Right cardiac atrium (tissue), 5 donors: ENCODE results near the gene OR5M3. TPM values are rescaled to one million over a fixed set of nuclear protein-coding genes. Genes with fewer than 3 reads are reported as not detected.

ENCODE experiments used
- polyA plus RNA-seq: library from polyadenylated mRNA; stranded (reverse); fragments of 200-250 nt; gene quantifications from one replicate; pipeline ENCODE4 v1.2.3, GENCODE V29; 2013
- total RNA-seq, 4 donors: library from RNA; stranded (reverse); fragmentation: NEBNext Ultra II Directional; extraction: Animal tissue kit (Norgen Biotek cat#: 25700); gene quantifications; one replicate each; pipeline ENCODE4 v1.2.1, GENCODE V29; 2021
- donor health status: healthy with polysubstance abuse.
- donor health status: DM: no; HTN: yes; CAD: no.
- donor health status: DM: no; HTN: no; CAD: no.
- donor health status: DM: no; HTN: yes; CAD: no; lungs with severe emphysema.
- donor health status: DM: yes; HTN: yes; CAD: no.

The OR5M3 gene
- total and polyA plus RNA-seq, 5 donors, result not detected

Other genes with a start within 250 kb of the OR5M3 start
- not detected for gene OR5T2, start 239.1 kb downstream of the OR5M3 start, total RNA-seq
- not detected for gene OR5T2, start 239.1 kb downstream of the OR5M3 start, polyA plus RNA-seq
- gene OR5T3, start 221.1 kb downstream of the OR5M3 start, total RNA-seq, result not detected
- gene OR5T3, start 221.1 kb downstream of the OR5M3 start, polyA plus RNA-seq, result not detected
- gene OR5T1, start 199.2 kb downstream of the OR5M3 start, total RNA-seq, result not detected
- gene OR5T1, start 199.2 kb downstream of the OR5M3 start, polyA plus RNA-seq, result not detected
- gene OR8H1, start 181.1 kb downstream of the OR5M3 start, total RNA-seq, result not detected
- gene OR8H1, start 181.1 kb downstream of the OR5M3 start, polyA plus RNA-seq, result not detected
- not detected for gene OR8K3, start 158.2 kb downstream of the OR5M3 start, total RNA-seq
- not detected for gene OR8K3, start 158.2 kb downstream of the OR5M3 start, polyA plus RNA-seq
- not detected for gene OR8K1, start 127.3 kb downstream of the OR5M3 start, total RNA-seq
- gene OR8K1, start 127.3 kb downstream of the OR5M3 start, polyA plus RNA-seq, result not detected
- not detected for gene OR8J1, start 119.1 kb downstream of the OR5M3 start, total RNA-seq
- not detected for gene OR8J1, start 119.1 kb downstream of the OR5M3 start, polyA plus RNA-seq
- not detected for gene OR8U1, start 97.7 kb downstream of the OR5M3 start, total RNA-seq
- not detected for gene OR8U1, start 97.7 kb downstream of the OR5M3 start, polyA plus RNA-seq
- not detected for gene OR5AL1, start 60.7 kb downstream of the OR5M3 start, total RNA-seq
- gene OR5AL1, start 60.7 kb downstream of the OR5M3 start, polyA plus RNA-seq, result not detected
- not detected for gene OR5M8, start 18.0 kb upstream of the OR5M3 start, total RNA-seq
- gene OR5M8, start 18.0 kb upstream of the OR5M3 start, polyA plus RNA-seq, result not detected
- gene OR5M11, start 69.9 kb upstream of the OR5M3 start, total RNA-seq, result not detected
- not detected for gene OR5M11, start 69.9 kb upstream of the OR5M3 start, polyA plus RNA-seq
- gene OR5M10, start 104.4 kb upstream of the OR5M3 start, total RNA-seq, result not detected
- not detected for gene OR5M10, start 104.4 kb upstream of the OR5M3 start, polyA plus RNA-seq
- gene OR5M1, start 141.5 kb upstream of the OR5M3 start, total RNA-seq, result not detected
- not detected for gene OR5M1, start 141.5 kb upstream of the OR5M3 start, polyA plus RNA-seq
- not detected for gene OR5AP2, start 169.1 kb upstream of the OR5M3 start, total RNA-seq
- gene OR5AP2, start 169.1 kb upstream of the OR5M3 start, polyA plus RNA-seq, result not detected
- not detected for gene OR5AR1, start 190.3 kb upstream of the OR5M3 start, total RNA-seq
- not detected for gene OR5AR1, start 190.3 kb upstream of the OR5M3 start, polyA plus RNA-seq
- not detected for gene OR9G1, start 225.7 kb upstream of the OR5M3 start, total RNA-seq
- not detected for gene OR9G1, start 225.7 kb upstream of the OR5M3 start, polyA plus RNA-seq